ENCODE results near the gene ASB15. TPM values are rescaled to one million over a fixed set of nuclear protein-coding genes. Genes with fewer than 3 reads are reported as not detected.
"Not testable (repeated sequence)": the region's sequence is repeated elsewhere in the genome, so short reads cannot be mapped to it uniquely, and the experiment has no call there.

Gene ASB15
- total RNA-seq (not detected), polyA plus RNA-seq (ENCODE audit: insufficient read length in 6 of 6) (not detected)
- long read RNA-seq, donor 1 = 0 reads
- long read RNA-seq, donor 2 = 0 reads
- long read RNA-seq, donor 3 = 0 reads
- long read RNA-seq, donor 4 = 0 reads
- long read RNA-seq, donor 5 = 0 reads
- long read RNA-seq, donor 6 = 0 reads
- long read RNA-seq, donor 7 = 0 reads
- long read RNA-seq, donor 8 = 0 reads
- long read RNA-seq, donor 9 = 0 reads
- long read RNA-seq, donor 10 = 0 reads
- long read RNA-seq, donor 11 = 0 reads
- long read RNA-seq, donor 12 = 0 reads

DNA sequence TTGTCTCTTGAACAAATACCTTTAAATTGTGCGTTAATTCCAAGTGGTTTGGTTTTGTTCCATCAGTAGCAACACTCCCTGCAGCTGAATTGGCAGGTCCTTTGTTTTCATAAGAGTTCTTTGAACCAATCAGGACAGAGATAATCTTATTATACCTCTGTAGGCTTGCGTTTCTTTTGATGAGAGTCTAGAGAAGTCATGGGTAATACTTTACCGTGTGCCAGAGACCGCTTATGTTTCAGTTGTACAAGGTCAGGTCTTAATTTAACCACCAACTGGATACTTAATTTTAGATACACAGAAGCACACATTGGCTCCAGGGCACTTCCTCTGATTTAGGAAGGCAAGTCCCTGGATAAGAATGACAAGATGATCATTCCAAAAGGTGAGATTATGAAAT is at the start of gene ASB15:
ASB15 (plus strand) TSS at position 292 of the 400 bp plus-strand sequence. CDS start 12,682 bp downstream, outside the sequence.
- Histone ChIP-seq H3K36me3 (no peaks in the 10 kb centered on the region), H3K27ac (no peak within 1 kb of the TSS), H3K4me3 (no peak within 1 kb of the TSS), H3K4me1 (no peaks in the 10 kb centered on the region), H3K9me3 (no peaks in the 10 kb centered on the region), H3K27me3 (no peaks in the 10 kb centered on the region)
- ATAC-seq = no peak
- intact Hi-C loops (cut with DNase I) = no loop called here
- DNase-seq = no peak
- TF ChIP-seq, protein P1, sequence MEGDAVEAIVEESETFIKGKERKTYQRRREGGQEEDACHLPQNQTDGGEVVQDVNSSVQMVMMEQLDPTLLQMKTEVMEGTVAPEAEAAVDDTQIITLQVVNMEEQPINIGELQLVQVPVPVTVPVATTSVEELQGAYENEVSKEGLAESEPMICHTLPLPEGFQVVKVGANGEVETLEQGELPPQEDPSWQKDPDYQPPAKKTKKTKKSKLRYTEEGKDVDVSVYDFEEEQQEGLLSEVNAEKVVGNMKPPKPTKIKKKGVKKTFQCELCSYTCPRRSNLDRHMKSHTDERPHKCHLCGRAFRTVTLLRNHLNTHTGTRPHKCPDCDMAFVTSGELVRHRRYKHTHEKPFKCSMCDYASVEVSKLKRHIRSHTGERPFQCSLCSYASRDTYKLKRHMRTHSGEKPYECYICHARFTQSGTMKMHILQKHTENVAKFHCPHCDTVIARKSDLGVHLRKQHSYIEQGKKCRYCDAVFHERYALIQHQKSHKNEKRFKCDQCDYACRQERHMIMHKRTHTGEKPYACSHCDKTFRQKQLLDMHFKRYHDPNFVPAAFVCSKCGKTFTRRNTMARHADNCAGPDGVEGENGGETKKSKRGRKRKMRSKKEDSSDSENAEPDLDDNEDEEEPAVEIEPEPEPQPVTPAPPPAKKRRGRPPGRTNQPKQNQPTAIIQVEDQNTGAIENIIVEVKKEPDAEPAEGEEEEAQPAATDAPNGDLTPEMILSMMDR (IDR thresholded peaks at IDR 0.05) = no peak

DNA sequence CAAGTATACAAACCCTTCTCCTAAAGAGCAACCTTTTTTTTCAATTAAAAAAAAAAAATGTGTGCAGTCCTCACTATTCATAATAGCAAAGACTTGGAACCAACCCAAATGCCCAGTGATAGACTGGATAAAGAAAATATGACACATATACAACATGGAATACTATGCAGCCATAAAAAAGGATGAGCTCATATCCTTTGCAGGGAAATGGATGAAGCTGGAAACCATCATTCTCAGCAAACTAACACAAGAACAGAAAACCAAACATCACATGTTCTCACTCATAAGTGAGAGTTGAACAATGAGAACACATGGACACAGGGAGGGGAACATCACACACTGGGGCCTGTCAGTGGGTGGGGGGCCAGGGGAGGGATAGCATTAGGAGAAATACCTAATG is 49.5 kb upstream of the ASB15 start:
- peaks cover 9 to 29% of the 10 kb centered on the region in 2 donors for H3K4me1 ChIP-seq
- intact Hi-C loops (cut with DNase I); H3K9me3 ChIP-seq; DNase-seq; H3K4me3 ChIP-seq; H3K27me3 ChIP-seq; ATAC-seq; H3K27ac ChIP-seq: not testable (repeated sequence)
- H3K36me3 ChIP-seq = peaks cover 0 to 33% of the 10 kb centered on the region in 2 donors

DNA sequence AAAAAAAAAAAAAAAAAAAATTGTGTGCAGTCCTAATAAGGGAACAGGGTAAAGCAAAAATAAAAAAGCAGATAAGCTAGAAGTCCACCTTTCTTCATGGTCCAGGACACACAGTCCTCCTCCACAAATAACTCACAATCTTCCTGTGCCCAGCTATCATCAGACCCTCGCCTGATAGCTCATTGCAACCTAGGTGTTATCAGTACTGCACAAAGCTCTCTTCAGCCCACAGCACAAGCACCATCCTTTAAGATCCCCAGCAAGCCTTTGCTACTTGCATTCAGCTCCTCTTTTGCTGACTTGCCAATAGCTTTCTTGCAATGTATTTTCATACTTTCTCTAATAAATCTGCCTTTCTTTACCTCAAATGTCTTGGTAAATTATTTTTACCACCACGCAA is 49.0 kb upstream of the ASB15 start:
- TF ChIP-seq, protein P1 (IDR thresholded peaks at IDR 0.05) = no peak
- no peaks in the 10 kb centered on the region for H3K27me3 ChIP-seq
- H3K4me1 ChIP-seq = peaks cover 9 to 29% of the 10 kb centered on the region in 2 donors
- DNase-seq (no peak), ATAC-seq (no peak)
- no peak overlapping the region for H3K4me3 ChIP-seq
- peaks cover 0 to 33% of the 10 kb centered on the region in 2 donors for H3K36me3 ChIP-seq
- intact Hi-C loops (cut with DNase I) = no loop called here
- no peaks in the 10 kb centered on the region for H3K9me3 ChIP-seq
- H3K27ac ChIP-seq = no peak overlapping the region

DNA sequence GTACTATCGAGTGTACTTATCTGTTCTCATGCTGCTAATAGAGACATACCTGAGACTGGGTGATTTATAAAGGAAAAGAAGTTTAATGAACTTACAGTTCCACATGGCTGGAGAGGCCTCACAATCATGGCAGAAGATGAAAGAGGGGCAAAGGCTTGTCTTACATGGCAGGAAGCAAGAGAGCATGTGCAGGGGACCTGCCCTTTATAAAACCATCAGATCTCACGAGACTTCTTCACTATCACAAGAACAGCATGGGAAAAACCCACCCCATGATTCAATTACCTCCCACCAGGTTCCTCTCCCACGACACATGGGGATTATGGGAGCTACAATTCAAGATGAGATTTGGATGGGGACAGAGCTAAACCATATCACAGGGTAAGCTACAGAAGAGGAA is 48.5 kb upstream of the ASB15 start:
- TF ChIP-seq, protein P1 (IDR thresholded peaks at IDR 0.05) = no peak
- peaks cover 0 to 33% of the 10 kb centered on the region in 2 donors for H3K36me3 ChIP-seq
- no peaks in the 10 kb centered on the region for H3K27me3 ChIP-seq
- intact Hi-C loops (cut with DNase I) = no loop called here
- ATAC-seq (no peak), DNase-seq (no peak)
- H3K4me1 ChIP-seq = peaks cover 9 to 30% of the 10 kb centered on the region in 2 donors
- H3K4me3 ChIP-seq = no peak overlapping the region
- no peak overlapping the region for H3K27ac ChIP-seq
- no peaks in the 10 kb centered on the region for H3K9me3 ChIP-seq

DNA sequence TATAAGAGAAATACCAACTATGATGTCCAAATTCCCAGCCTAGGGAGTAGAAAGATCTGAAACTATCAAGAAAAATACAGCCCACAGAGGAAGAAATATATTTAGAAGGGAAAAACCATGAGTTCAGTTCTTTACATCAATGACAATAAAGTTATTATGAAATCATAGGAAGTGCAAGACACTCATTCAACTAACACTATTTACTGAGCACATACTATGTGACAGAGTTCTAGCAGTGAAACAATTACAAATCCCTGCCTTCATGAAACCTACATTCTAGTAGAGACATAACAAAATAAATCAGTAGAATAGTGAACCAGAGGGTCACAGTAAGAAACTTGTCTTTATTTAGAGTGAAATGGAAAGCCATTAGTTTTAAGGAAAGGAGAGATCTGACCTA is 46.1 kb upstream of the ASB15 start:
- TF ChIP-seq, protein P1 (IDR thresholded peaks at IDR 0.05) = no peak
- H3K9me3 ChIP-seq = no peaks in the 10 kb centered on the region
- H3K4me1 ChIP-seq = peaks cover 9 to 33% of the 10 kb centered on the region in 2 donors
- no peak for DNase-seq
- H3K36me3 ChIP-seq = peaks cover 0 to 16% of the 10 kb centered on the region in 2 donors
- H3K27me3 ChIP-seq = no peaks in the 10 kb centered on the region
- intact Hi-C loops (cut with DNase I) = no loop called here
- no peak for ATAC-seq
- no peak overlapping the region for H3K27ac ChIP-seq
- H3K4me3 ChIP-seq = no peak overlapping the region

DNA sequence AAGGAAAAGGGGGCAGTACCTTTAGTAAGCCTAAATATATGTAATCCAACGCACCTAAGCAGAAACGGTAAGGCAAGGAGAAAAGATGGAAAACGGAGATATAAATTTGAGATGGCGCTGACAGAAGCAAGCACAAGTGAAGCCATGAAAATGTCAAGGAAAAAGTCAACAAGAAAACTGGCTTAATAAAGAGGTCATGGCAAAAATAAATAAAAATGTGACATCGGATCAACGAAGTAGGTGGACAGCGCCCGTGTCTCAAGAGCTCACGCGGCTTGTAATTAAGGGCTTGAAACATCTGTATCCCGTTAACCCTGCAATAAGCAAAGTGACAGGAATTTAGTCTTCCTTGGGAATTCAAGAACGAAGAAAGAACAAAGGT is 44.6 kb upstream of the ASB15 start:
- intact Hi-C loops (cut with DNase I) = no loop called here
- Histone ChIP-seq H3K27ac (peak overlapping the region; percentile 85), H3K4me3 (peak overlapping the region; percentile 62 to 65), H3K27me3 (no peaks in the 10 kb centered on the region), H3K4me1 (peaks cover 9 to 33% of the 10 kb centered on the region in 2 donors), H3K36me3 (peaks cover 0 to 11% of the 10 kb centered on the region in 2 donors), H3K9me3 (no peaks in the 10 kb centered on the region)
- TF ChIP-seq, protein P1 (IDR thresholded peaks at IDR 0.05) = no peak
- DNase-seq (peak in 1 of 4 donors; percentile 23), ATAC-seq (peak; percentile 48)

All from left lung (tissue), 14 donors.